ENCODE results near the gene APBB2.
"Not testable (repeated sequence)": the region's sequence is repeated elsewhere in the genome, so short reads cannot be mapped to it uniquely, and the experiment has no call there.

APBB2 gene

DNA sequence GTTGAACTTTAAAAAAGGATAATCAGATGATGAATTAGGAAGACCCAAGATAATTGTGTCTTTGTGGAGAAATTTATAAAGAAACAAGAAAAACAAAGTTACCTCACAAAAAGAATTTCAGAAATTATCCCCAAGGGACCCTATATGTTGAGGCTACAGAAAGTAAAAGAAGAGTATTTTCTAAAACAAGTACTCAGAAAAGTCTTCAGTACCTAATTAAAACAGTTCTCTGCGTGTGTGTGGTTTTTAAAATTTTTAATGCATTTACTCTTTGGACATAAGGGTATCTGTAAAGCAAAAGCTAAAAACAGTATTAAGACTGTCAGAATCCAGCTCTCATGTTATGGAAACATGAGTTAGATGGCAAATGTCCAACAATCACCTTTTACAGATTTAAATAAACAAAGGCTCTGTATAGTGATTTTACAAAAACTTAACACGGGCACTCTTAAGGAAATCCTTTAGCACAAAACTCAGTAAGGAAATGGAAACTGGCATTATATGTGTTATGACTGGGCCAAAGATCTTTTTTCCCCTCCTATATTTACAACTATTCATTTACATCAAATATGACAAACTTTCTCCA is 277.1 kb downstream of the APBB2 start:
- DNase-seq (ENCODE audit: low spot score), result no peak

- DNase-seq (ENCODE audit: low spot score), result no peak
These were observed 279.7 kb downstream of the APBB2 start for GRCh38 chr4:40934676-40935075.

DNA sequence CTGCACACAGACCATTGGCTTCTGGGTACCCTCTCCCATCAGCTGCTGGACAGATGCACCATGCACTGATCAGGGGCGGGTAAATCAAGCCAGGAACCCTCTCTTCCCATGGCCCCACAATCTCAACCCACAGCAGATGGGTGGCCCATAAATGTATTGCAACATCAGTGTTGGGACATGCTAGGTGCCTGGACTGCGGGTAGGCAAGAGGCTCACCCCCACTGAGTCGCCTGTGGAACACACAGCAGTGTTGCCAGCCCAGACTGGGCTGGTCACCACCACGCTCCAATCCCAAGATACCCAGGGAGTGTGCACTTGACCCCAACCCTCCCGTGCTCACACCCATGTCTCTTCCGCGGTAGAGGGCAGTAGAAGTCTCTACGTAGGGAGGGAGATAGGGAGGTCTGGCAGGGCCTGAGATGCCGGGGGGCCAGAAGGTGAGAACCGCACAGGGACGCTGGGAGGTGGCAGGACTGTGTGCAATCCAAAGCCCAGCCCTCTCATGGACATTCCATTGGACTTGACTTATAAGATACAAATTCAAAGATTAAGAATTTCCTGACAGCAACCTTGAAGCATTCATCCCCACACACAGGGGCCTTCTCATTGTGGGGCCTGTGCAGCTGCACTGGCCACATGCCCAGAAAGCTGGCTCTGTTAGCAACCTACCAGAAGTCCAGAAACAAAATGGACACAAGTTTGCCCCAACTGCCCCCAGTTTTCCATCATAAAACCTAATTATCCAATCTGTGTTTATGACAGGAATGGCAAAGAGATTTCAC is 280.9 kb downstream of the APBB2 start:
- peak; percentile 90 for DNase-seq (ENCODE audit: low spot score)

DNA sequence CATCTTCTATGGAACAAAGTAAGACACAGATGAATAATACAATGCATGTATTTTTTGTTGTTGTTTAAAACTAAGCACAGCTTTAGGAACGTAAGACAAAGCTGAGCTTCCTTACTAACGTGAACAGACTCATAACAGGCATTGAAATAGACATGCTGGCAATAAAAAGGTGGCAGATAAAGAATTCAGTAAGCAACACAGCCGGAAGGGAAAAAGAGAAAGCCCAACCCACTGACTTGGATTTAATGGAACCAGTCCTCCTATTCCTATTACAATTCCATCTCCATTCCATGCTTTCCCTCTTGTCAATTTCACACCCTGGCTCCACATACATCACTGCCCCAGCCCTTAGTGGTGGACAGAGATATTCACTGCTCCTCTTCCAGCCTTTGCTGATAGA is 282.5 kb downstream of the APBB2 start:
- no peak for DNase-seq (ENCODE audit: low spot score)

- no peak for DNase-seq (ENCODE audit: low spot score)
These were observed 283.1 kb downstream of the APBB2 start for GRCh38 chr4:40931238-40931637.

DNA sequence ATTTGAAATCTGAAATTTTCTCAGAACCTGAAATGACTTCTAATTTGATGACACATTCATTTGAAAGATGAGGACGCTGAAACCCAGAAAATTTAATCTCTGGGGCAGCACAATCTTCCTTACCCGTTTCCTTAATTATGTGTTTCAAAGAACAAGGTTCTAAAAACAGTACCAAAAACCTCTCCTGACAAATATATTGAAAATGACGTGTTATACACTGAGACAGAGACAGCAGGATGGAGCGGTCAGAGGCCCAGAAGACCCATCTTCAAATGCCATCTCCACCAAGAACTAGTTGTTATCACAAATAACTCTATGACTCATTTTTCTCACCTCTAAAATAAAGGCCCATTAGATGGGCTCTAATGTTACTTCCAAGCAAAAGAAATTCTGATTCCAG is 287.3 kb downstream of the APBB2 start:
- DNase-seq (ENCODE audit: low spot score), result no peak

GRCh38 chr4:40924793-40925117 is 289.6 kb downstream of the APBB2 start:
- DNase-seq (ENCODE audit: low spot score), result no peak

DNA sequence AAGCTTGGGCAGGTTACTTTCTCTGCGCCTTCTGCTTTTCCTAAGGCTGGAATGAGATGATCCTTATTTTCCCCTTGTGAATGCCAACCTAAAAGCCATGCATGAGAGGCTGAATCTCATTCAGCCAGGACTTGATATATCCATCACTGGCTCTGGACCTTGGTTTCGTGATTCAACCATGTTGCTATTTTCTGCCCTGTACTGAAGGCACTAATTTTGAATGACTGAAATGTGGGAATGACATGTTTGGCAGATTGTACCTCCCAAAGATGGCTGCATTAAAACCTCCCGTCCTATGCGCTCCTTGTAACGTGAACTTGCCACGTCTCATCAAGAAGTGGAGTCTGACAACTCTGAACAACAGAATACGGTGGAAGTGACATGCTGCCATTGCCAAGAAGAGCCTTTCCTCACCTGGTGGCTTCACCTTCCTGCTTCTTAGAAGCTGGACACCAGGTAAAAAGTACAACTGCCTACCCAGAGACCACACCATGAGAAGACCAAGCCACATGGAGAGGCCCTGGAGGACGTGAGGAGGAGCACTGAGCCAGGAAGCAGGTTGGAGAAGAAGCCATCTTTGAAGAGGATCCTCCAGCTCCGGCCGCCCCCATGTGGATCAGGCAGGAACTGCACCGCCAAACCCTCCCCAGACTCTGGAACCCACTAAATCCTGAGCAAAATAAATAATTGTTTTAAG is 290.1 kb downstream of the APBB2 start:
- peak; percentile 49 for DNase-seq (ENCODE audit: low spot score)

DNA sequence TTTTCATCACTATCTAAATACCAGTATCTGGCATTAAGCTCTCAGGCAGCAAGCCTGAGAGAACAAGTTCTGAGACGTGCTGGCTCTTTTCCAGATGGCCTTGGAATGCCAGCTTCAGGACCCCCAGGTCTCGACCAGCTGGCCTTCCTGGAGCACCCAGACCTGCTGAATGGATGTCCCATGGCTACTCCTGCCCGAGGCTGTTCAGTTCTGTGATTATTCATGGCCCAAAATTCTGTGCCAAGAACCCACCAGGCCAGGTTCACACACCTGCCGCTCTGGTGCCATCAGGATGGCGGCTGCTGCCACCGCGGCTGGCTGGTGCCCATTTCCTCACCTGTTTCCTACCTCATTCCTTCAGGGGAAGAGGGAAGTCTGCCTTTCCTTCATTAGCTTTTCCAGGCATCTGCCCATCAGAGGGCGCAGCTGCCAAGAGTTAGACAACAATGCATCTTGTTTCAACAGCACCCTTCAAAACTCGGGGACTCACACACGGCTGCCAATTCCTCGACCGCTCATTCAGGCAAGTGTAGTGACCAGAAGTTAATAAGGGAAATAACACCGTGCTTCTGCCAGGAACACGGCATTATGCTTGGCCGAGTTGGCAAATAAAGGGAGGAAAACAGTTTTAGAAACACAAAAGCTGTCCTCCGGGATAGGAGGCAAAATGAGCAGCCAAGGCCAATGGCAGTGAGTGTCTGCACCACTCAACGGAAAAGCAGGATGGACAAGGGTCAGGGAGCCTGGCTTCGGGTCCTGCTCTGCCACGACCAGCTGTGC is 290.8 kb downstream of the APBB2 start:
- DNase-seq (ENCODE audit: low spot score), result peak; percentile 89

GRCh38 chr4:40919976-40920375 is 294.4 kb downstream of the APBB2 start:
- not testable (repeated sequence) for DNase-seq (ENCODE audit: low spot score)

DNA sequence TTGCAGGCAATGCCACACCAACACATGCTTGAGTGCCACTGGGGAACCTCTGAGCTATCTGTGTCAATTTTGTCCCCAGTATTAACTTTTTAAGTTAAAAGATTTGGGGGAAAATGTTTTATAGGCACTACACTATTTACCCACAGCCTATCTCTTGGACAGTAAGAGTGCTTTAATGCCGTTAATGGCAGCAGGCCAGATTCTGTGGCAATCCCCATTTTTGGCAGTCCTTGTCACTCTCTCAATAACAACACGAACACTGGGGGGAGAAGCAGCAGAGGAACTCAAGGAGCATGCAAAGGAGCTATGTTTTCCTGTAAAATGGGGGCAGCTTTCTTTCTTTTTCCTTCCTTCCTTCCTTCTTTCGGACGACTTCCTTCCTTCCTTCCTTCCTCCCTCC is 296.0 kb downstream of the APBB2 start:
- peak; percentile 74 for DNase-seq (ENCODE audit: low spot score)

DNA sequence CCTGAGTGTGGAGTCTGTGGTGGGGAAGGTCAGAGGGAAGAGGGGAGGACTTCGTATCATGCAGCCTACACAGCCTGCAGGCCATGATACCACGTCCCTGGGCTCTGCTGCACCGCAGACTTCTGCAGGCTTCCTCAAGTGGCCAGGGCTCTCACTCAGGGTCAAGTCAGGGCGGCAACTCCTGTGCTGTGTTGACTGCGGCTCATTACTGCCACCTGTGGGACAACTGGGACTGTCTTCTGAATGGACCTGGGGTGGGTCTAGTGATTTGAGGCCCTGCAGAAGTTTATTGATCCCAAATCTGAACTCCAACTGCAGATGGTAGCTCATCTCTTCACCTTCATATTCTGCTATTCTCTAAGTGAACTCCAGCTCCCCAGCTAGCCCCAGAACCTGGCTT is 297.5 kb downstream of the APBB2 start:
- no peak for DNase-seq (ENCODE audit: low spot score)

- DNase-seq (ENCODE audit: low spot score), result peak; percentile 59
These were observed 298.2 kb downstream of the APBB2 start for GRCh38 chr4:40916218-40916555.

- DNase-seq (ENCODE audit: low spot score), result no peak
These were observed 298.8 kb downstream of the APBB2 start for GRCh38 chr4:40915318-40916217.

DNA sequence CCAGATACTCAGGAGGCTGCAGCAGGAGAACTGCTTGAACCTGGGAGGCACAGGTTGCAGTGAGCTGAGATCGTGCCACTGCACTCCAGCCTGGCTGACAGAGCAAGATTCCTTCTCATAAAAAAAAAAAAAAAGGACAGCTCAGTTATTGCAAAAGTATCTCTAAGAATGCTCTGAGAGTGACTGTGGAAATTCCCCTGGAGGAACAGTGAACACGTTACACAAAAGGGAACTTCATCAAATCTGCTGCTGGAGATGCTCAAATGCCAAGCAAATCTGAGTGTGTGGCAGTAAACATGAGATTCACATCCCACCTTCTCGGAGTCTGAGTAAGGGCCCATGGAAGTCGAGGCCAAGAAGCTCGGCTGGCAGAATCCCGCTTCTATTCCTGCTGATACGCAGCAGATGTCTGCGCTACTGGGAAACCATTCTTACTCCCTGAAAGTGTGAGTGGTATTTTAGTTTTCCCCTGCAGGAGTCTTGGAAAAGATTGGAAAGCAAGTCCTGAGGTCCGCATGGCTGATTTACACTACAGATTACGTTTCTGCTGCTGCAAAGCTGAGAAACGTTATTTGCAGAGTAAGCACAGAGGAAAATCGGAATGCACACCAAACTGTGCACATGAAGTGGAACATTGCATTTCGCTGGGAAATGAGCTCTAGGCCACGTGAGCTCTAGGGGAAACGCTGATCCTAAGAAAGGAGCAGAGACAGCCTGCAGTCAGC is 301.7 kb downstream of the APBB2 start:
- DNase-seq (ENCODE audit: low spot score), result no peak

DNA sequence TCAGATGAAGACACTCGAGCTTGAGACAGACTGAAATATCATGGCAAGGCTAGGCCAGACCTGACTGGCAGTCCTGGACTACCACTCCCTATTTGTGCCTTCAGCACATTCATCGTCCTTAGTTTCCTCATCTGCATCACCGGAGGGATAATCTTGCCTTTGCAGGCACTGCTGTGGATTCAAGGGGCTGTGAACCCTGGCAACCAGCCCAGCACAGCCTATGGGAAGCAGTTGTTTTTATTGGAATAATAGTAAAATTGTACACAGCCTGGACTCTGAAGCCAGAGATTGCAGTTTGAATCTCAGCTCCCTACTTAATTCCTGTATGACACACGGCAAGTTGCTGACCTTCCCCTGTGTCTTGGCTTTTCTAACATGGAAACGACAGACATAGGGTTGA is 303.6 kb downstream of the APBB2 start:
- DNase-seq (ENCODE audit: low spot score), result no peak

DNA sequence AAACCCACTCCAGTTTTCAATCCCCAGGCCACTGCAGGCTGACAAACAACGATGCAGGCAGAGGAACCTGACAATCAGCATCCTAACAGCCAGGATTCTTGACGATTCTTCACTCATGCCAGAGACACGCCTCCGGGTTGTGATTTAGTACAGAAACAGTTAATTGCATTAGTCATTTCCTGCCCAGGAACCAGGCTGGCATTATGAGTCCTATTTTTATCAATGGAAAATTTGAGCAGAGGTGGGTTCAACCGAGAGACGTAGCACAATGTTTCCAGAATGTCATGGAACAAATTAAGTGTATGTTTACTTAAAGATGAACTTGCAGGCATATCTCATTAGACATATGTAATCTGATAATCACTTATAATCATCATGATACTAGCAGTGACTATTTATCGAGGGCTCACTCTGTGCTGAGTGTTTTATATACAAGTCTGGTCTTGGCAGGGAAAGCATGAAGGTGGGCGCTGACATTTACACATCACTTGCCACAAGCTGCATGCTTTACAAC is 304.9 kb downstream of the APBB2 start:
- no peak for DNase-seq (ENCODE audit: low spot score)

DNA sequence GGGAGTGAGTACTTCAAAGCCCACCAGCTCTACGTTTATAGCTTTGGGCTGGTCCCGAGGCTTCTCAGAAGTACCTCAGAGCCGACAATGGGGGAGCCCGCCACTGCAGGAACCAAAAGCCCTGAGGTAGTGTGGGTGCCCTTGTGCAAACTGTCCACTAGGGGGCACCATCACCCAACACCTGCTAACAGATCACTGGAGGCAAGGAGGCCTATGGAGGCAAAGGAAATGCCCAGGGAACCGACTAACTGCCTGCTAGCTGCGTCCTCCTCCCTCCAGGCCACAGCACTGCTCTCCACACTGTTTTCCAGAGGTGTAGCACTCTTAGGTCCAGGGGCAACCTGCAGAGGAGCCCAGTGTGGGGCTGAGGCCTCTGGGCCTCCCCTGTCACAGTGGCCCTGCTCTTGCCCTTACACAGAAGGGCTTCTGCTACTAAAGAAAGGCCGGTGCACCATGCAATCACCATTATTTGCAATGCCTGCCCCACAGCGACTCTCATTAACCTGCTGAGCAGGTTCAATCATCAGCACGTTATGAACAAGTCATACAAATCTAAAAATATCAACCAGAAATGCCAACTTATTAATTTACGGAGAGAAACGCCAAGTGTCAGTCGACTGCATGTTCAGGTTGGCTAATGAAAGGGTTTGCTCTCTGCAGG is 305.5 kb downstream of the APBB2 start:
- DNase-seq (ENCODE audit: low spot score), result peak; percentile 76

- DNase-seq (ENCODE audit: low spot score), result no peak
These were observed 306.0 kb downstream of the APBB2 start for GRCh38 chr4:40908297-40908696.

GRCh38 chr4:40905414-40905813 is 308.9 kb downstream of the APBB2 start:
- no peak for DNase-seq (ENCODE audit: low spot score)
